Testis (tissue), 3 donors: ENCODE measurements around the gene ERLEC1. TPM values are rescaled to one million over a fixed set of nuclear protein-coding genes. Genes with fewer than 3 reads are reported as not detected.

Source experiments
- DNase-seq: peaks from one replicate; pipeline ENCODE4 v3.0.0-alpha.2; 2019
- H3K27ac ChIP-seq, 2 donors: fragments of 200-600 bp; sonication (generic); one replicate each; pipeline ENCODE4 v1.5.1; 2019
- H3K27me3 ChIP-seq: fragments of 200-600 bp; sonication (generic); one replicate; pipeline ENCODE4 v1.5.1; 2019
- H3K36me3 ChIP-seq: fragments of 200-600 bp; sonication (generic); one replicate; pipeline ENCODE4 v1.5.1; 2017; ENCODE audit warnings: low read depth; ENCODE audit errors: missing control alignments
- H3K4me1 ChIP-seq: fragments of 200-600 bp; sonication (generic); one replicate; pipeline ENCODE4 v1.5.1; 2019
- H3K4me3 ChIP-seq, 2 donors: fragments of 200-600 bp; sonication (generic); one replicate each; pipeline ENCODE4 v1.5.1; 2017 to 2019
- H3K9me3 ChIP-seq: fragments of 200-600 bp; sonication (generic); one replicate; pipeline ENCODE4 v1.5.1; 2017
- POLR2A ChIP-seq: fragments of 450-650 bp; IDR thresholded peaks from one replicate; pipeline ENCODE4 v1.6.1; 2017; ENCODE audit warnings: antibody characterized with exemption, mild to moderate bottlenecking, moderate library complexity
- WGBS, 2 donors: methylation state at CpG; one replicate each; pipeline ENCODE4 v1.1.5; 2018; 5-methylcytosine and 5-hydroxymethylcytosine counted together
- intact Hi-C: fragments of 100-400 bp; cut with DNase I; formaldehyde crosslinking; loops from one replicate; pipeline ENCODE4 v1.15.1; 2023; ENCODE audit warnings: low total_unique reads
- polyA plus RNA-seq: library from polyadenylated mRNA; stranded (reverse); fragments of 350-450 nt; fragmentation: Illumina TruSeq; extraction: RNeasy Lipid Tissue Mini Kit (QIAGEN cat#74804); gene quantifications from one replicate; pipeline ENCODE4 v1.2.3, GENCODE V29; 2014; ENCODE audit warnings: low read depth, low replicate concordance; ENCODE audit not compliant: insufficient read depth
- total RNA-seq, 2 donors: library from RNA; depleted of rRNA; stranded (reverse); fragments of >200 nt; gene quantifications; one replicate each; pipeline ENCODE4 v1.2.3, GENCODE V29; 2016
- TF ChIP-seq, protein P1 (sequence below), 3 experiments: fragments of 450-650 bp in 2 of 3; fragments of 200-600 bp in 1 of 3; sonication (generic) in 1 of 3; IDR thresholded peaks; one replicate each; pipeline ENCODE4 v1.5.1; 2016 to 2019; ENCODE audit warnings: antibody characterized with exemption in 3 of 3, mild to moderate bottlenecking in 2 of 3, moderate library complexity in 1 of 3

ERLEC1 gene
- total and polyA plus RNA-seq, 3 donors from 2014 or later = 86.3 to 123 (median 91.5) TPM

GRCh38 chr2:53852532-53852931 is 65.7 kb downstream of the ERLEC1 start:
- intact Hi-C loops = no loop called here

GRCh38 chr2:53854678-53855077 is 67.8 kb downstream of the ERLEC1 start:
- H3K27ac ChIP-seq = no peak overlapping the region
- no peak for TF ChIP-seq POLR2A
- TF ChIP-seq, protein P1, sequence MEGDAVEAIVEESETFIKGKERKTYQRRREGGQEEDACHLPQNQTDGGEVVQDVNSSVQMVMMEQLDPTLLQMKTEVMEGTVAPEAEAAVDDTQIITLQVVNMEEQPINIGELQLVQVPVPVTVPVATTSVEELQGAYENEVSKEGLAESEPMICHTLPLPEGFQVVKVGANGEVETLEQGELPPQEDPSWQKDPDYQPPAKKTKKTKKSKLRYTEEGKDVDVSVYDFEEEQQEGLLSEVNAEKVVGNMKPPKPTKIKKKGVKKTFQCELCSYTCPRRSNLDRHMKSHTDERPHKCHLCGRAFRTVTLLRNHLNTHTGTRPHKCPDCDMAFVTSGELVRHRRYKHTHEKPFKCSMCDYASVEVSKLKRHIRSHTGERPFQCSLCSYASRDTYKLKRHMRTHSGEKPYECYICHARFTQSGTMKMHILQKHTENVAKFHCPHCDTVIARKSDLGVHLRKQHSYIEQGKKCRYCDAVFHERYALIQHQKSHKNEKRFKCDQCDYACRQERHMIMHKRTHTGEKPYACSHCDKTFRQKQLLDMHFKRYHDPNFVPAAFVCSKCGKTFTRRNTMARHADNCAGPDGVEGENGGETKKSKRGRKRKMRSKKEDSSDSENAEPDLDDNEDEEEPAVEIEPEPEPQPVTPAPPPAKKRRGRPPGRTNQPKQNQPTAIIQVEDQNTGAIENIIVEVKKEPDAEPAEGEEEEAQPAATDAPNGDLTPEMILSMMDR (IDR thresholded peaks at IDR 0.05) = no peak
- intact Hi-C loops = no loop called here
- 93 to 98% methylated on average over 2 of the region's 2 CpGs for WGBS, 2 donors
- no peaks in the 10 kb centered on the region for H3K27me3 ChIP-seq
- H3K4me3 ChIP-seq = no peak overlapping the region
- no peak for DNase-seq
- no peaks in the 10 kb centered on the region for H3K9me3 ChIP-seq
- no peaks in the 10 kb centered on the region for H3K4me1 ChIP-seq
- H3K36me3 ChIP-seq = no peaks in the 10 kb centered on the region

More at GRCh38 chr2:53852532-53852931, 65.7 kb downstream of the ERLEC1 start:
- no peaks in the 10 kb centered on the region for H3K9me3 ChIP-seq
- H3K36me3 ChIP-seq = no peaks in the 10 kb centered on the region
- TF ChIP-seq POLR2A = no peak
- TF ChIP-seq, protein P1 (IDR thresholded peaks at IDR 0.05) = no peak
- no peak overlapping the region for H3K27ac ChIP-seq
- no peak overlapping the region for H3K4me3 ChIP-seq
- no peaks in the 10 kb centered on the region for H3K4me1 ChIP-seq
- no peaks in the 10 kb centered on the region for H3K27me3 ChIP-seq
- 90 to 93% methylated on average over 4 of the region's 4 CpGs for WGBS, 2 donors
- DNase-seq = no peak

GRCh38 chr2:53856272-53856671 is 69.4 kb downstream of the ERLEC1 start:
- no peaks in the 10 kb centered on the region for H3K9me3 ChIP-seq
- TF ChIP-seq POLR2A = no peak
- TF ChIP-seq, protein P1 (IDR thresholded peaks at IDR 0.05) = no peak
- H3K4me1 ChIP-seq = no peaks in the 10 kb centered on the region
- WGBS, 2 donors = 70 to 80% methylated on average over 2 of the region's 2 CpGs
- intact Hi-C loops = no loop called here
- H3K27ac ChIP-seq = no peak overlapping the region
- no peak for DNase-seq
- H3K36me3 ChIP-seq = no peaks in the 10 kb centered on the region
- no peak overlapping the region for H3K4me3 ChIP-seq
- H3K27me3 ChIP-seq = no peaks in the 10 kb centered on the region

DNA sequence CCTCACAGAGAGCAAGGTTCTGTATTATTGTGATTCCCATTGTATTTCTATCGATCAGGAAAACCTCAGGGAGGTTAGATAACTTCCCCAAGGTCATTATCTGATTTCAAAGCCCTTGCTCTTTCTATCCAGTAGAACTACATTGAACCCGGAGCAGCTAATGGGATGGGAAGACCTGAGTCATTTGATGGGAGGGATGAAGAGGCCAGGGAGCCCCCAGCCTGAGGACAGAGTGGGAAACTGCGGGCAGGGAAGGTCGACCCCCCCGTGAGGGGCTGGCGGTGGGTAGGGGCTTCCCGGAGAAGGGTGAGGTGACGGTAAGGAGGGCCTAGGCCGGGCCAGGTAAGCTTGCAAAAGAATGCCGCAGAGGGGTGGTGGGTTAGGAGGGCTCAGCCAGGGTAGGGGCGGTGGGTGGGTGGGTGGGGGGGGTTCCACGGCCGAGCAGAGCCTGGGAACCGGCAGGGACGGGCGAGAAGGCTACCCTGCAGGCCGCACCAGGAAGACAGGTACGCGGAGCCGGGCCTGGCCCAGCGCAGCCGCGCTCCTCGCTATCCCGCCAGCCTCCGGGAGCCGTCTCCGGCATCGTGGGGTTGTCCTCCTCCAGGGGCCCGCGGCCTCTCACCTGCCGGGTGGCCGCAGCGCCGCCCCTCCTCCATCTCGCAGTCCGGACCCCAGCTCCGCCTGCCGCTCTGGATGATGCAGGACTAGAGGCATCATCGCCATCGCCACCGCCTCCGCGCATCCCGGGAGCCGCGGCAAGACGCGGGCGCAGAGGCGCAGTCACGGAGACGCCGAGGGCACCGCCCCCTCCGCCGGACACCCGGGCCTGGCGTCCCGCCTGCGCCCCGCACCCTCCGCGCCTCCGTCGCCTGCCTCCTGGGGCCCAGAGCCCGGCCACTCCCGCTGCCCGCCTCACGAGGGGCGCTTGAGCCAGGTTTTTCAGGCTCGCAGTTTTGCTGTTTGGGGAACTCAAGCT is 72.7 kb downstream of the ERLEC1 start, which contains the start of gene GPR75:
TSS of gene GPR75 (minus strand) at position 762 of the 976 bp plus-strand sequence. CDS start 5,211 bp downstream, outside the sequence.
- H3K4me3 ChIP-seq = peak within 1 kb of the TSS; percentile 53 to 59
- no peaks in the 10 kb centered on the region for H3K4me1 ChIP-seq
- TF ChIP-seq, protein P1 (IDR thresholded peaks at IDR 0.05) = no peak
- no peak for TF ChIP-seq POLR2A
- no peak within 1 kb of the TSS for H3K27ac ChIP-seq
- intact Hi-C loops = no loop called here
- WGBS, 2 donors = 40 to 48% methylated on average over 14 to 67 of the region's 72 CpGs
- DNase-seq = no peak
- no peaks in the 10 kb centered on the region for H3K27me3 ChIP-seq
- H3K36me3 ChIP-seq = no peaks in the 10 kb centered on the region
- H3K9me3 ChIP-seq = no peaks in the 10 kb centered on the region
